ENCODE measurements around the gene DZANK1.
"Not testable (repeated sequence)": the region's sequence is repeated elsewhere in the genome, so short reads cannot be mapped to it uniquely, and the experiment has no call there.

GRCh38 chr20:18501672-18502071 lies 34.8 kb upstream of the DZANK1 start:
- TF ChIP-seq CTCF (IDR thresholded peaks at IDR 0.05); ZFX (IDR thresholded peaks at IDR 0.05; ENCODE audit: borderline replicate concordance): not testable (repeated sequence)
